ENCODE measurements around the gene RNF148.

The RNF148 gene

DNA sequence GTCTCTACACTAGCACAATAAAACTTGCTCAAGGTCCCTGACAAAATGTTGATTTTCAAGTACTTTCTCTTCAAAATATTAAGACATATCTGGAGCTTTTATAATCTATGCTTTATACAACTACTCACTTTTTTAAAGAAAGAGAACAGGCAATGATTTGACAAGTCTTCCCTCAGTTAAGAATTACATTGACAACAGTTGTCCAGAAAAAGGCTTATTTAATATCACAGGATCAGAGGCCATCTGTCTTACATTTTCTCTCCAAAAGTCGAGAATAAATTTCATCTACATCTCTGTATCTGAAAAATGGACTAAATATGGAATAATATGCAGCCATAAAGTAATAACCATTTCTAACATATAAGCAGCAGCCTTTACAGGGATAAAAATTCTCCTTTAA lies 8.2 kb upstream of the RNF148 start:
- TF ChIP-seq GATA2 (IDR thresholded peaks at IDR 0.05; ENCODE audit: low read depth, low read length) (no peak), GATA3 (IDR thresholded peaks at IDR 0.05; ENCODE audit: low read depth, low read length) (no peak)

- TF ChIP-seq GATA3 (IDR thresholded peaks at IDR 0.05; ENCODE audit: low read depth, low read length) = no peak
- TF ChIP-seq GATA2 (IDR thresholded peaks at IDR 0.05; ENCODE audit: low read depth, low read length) = no peak
Observed at GRCh38 chr7:122709930-122710646, 7.4 kb upstream of the RNF148 start.

DNA sequence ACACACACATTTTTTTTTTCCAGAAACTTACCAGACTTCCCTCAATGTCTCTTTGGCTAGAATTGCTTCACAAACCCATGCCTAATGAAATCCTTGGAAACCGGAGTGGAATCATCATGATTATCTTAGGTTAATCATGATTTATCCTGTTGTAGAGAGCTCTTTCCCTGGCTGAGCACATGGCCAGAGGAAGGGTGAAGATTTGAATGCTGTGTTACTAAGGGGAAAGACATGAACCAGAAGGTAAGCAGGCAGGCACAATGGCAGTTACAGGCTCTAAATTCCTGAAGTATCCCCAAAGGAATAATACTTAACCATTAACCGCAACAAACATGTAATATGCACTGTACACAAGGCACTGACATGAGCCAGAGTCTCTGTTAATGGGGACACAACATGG lies 4.1 kb upstream of the RNF148 start:
- TF ChIP-seq GATA2 (IDR thresholded peaks at IDR 0.05; ENCODE audit: low read depth, low read length) (no peak), GATA3 (IDR thresholded peaks at IDR 0.05; ENCODE audit: low read depth, low read length) (no peak)

GRCh38 chr7:122699017-122699416 lies 3.7 kb downstream of the RNF148 start, which contains the start of gene RNF133:
Gene RNF133 (minus strand): TSS chr7:122699117. CDS start chr7:122698918, 199 bp downstream.
- no peak for TF ChIP-seq GATA2 (IDR thresholded peaks at IDR 0.05; ENCODE audit: low read depth, low read length)
- no peak for TF ChIP-seq GATA3 (IDR thresholded peaks at IDR 0.05; ENCODE audit: low read depth, low read length)

- TF ChIP-seq GATA2 (IDR thresholded peaks at IDR 0.05; ENCODE audit: low read depth, low read length) = no peak
- no peak for TF ChIP-seq GATA3 (IDR thresholded peaks at IDR 0.05; ENCODE audit: low read depth, low read length)
Observed at GRCh38 chr7:122695816-122696215, 6.9 kb downstream of the RNF148 start.

GRCh38 chr7:122694697-122695096 lies 8.0 kb downstream of the RNF148 start:
- TF ChIP-seq GATA2 (IDR thresholded peaks at IDR 0.05; ENCODE audit: low read depth, low read length) (no peak), GATA3 (IDR thresholded peaks at IDR 0.05; ENCODE audit: low read depth, low read length) (no peak)

DNA sequence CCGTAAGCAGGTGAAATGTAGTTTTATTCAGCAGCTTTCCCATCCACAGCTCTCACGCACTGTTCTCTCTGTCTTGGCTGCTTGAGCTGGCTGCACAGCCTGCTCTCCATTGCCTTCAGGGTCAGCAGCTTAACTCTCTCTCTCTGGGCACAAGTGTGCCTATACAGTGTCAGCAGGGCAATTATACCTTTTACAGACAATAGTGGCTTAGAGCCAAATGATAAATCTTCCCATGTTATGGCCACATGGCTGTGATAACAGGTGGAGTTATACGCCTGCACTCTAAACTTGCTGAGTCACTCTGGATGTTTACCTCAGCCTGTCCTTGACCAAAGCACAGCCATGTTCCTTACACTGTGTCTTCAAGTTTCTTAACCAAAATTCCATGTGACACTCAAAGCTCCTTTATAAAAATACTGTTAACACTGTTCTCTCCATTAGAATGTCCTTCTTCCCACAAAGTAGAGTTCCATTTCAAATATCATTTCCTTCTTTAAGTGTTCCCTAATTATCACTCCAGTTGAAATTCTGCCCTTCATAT lies 9.9 kb downstream of the RNF148 start:
- no peak for TF ChIP-seq GATA3 (IDR thresholded peaks at IDR 0.05; ENCODE audit: low read depth, low read length)
- no peak for TF ChIP-seq GATA2 (IDR thresholded peaks at IDR 0.05; ENCODE audit: low read depth, low read length)

GRCh38 chr7:122691569-122692235 lies 11.0 kb downstream of the RNF148 start:
- TF ChIP-seq GATA2 (IDR thresholded peaks at IDR 0.05; ENCODE audit: low read depth, low read length) = no peak
- no peak for TF ChIP-seq GATA3 (IDR thresholded peaks at IDR 0.05; ENCODE audit: low read depth, low read length)

DNA sequence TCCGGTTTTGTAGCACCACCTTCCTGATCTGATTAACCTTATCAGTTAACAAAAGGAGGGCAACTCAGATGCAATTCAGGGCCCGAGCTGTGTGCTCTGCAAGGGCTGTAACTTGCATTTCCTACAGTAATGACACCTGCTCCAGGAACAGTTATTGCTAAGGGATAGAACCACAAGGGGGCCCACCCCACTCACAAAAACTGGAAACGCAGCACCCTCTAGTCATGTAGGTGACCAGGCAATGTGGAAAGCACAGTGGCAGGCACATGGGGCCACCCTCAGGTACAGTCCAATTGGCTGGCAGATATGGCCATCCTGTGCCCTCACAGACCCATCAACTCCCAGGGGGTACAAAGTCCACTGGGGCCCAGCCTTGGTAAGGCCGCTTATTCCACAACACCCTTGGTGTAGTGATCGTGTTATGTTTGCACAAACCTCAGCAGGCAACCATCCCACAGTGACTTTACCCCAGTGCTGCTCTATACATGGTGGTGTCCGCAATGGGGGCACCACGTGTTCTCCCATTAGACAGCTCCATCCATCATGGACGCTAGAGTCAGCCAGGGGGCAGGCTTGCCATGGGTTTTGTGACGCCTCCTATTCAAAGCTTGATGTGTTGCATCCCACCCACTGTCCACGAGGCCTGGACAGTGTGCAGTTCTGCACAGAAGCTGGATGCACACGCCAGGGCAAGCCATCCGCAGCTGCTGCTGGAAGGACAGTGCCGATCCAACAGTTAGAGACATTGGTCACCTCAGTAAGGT lies 13.2 kb downstream of the RNF148 start:
- no peak for TF ChIP-seq GATA3 (IDR thresholded peaks at IDR 0.05; ENCODE audit: low read depth, low read length)
- no peak for TF ChIP-seq GATA2 (IDR thresholded peaks at IDR 0.05; ENCODE audit: low read depth, low read length)

DNA sequence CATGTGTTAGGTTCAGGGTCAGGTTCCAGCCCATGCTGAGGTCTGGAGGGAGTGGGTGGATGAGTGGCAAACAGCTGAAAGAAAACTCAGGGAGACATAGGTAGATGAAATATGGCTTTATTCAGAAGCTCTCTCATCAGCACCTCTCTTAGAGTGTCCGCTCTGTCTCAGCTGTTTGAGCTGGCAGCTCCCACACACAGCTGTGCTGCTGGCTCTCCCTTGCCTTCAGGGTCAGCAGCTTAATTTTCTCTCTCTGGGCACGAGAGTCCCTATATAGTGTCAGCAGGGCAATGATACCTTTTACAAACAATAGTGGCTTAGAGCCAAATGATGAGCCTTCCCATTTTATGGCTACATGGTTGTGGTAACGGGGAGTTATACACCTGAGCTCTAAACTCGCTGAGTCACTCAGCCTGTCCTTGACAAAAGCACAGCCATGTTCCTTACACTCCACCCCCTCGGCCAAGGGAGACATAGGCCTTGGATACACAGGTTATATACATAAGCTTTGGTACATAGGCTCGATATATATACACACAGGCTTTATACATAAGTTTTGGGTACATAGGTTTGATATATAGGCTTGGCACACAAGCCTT lies 14.2 kb downstream of the RNF148 start:
- TF ChIP-seq GATA2 (IDR thresholded peaks at IDR 0.05; ENCODE audit: low read depth, low read length) (no peak), GATA3 (IDR thresholded peaks at IDR 0.05; ENCODE audit: low read depth, low read length) (no peak)

GRCh38 chr7:122686360-122686878 lies 16.3 kb downstream of the RNF148 start:
- TF ChIP-seq GATA2 (IDR thresholded peaks at IDR 0.05; ENCODE audit: low read depth, low read length) (no peak), GATA3 (IDR thresholded peaks at IDR 0.05; ENCODE audit: low read depth, low read length) (no peak)

DNA sequence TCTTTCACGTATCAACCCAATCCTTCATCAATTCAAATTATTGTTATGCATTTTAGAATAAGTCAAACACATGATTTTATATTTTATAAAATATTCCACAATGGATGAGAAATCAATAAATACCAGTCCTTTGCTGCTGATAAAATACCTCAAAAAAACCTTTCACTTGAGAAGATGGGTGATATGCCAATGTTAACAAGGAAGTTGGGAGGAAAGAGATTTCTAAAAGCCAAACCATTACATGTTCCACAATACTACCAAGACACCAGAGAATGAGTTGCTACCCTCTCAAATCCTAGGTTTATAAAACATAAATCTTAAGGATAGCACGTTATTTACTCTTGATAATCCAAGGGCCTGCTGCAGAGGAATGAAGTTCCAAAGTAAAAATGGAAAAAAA lies 18.2 kb downstream of the RNF148 start:
- TF ChIP-seq GATA3 (IDR thresholded peaks at IDR 0.05; ENCODE audit: low read depth, low read length) (no peak), GATA2 (IDR thresholded peaks at IDR 0.05; ENCODE audit: low read depth, low read length) (no peak)

DNA sequence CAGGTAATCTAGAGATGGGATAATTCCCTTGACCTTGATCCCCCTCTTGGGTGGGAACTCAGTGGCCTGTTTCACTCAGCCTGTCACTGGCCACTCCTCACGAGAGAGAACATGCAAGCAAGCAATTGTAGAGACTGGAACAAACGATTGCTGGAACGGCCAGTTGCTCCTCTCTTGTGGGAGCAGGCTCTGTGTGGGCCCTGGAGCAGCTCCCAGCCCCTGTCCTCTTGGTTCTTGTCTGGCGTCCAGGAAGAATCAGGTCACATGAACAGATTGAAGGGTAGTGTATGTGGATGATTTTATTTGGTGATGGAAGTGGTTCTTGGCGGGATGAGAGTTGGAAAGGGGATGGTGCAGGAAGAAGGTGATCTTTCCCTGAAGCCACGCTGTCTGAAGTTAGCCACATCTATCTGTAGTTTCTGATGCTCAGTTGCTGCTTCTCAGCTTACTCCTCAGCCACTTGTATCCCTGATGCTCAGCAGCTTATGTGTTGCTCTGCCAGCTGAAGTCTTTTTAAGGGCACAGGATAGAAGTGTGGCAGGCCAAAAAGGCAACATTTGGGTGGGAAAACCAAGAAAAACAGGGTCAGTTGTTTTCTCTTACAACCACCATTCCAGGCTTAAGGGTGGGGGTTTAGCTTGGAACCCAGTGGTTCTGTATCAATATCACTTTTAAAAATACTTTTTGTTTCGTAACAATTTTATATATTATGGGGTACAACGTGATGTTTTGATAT lies 19.7 kb downstream of the RNF148 start:
- TF ChIP-seq GATA3 (IDR thresholded peaks at IDR 0.05; ENCODE audit: low read depth, low read length) (no peak), GATA2 (IDR thresholded peaks at IDR 0.05; ENCODE audit: low read depth, low read length) (no peak)

Measured in SH-SY5Y (cell line).